Measurements from ENCODE around the gene WDR74.

DNA sequence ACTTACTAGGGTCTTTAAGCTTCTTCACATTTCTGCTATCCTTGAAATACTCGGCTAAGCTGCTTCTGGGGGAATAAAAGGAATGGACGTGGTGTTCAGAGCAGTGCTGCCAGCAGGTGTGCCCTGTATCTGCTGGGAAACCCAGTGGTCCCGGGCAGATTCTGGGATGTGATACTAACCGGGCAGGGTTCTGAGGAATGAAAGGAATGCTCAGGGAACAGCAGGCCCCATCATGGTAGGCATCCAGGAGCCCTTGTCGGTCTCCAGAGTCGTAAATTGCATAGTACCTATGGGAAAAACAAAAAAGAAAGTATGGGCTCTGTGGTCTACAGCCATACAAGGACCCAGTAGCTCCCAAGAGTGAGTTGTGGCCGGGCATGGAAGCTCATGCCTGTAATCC, 43.1 kb downstream of the WDR74 start:
- TF ChIP-seq POLR2A (IDR thresholded peaks at IDR 0.05; ENCODE audit: low read depth) (no peak), EP300 (IDR thresholded peaks at IDR 0.05) (no peak)
- TF ChIP-seq, protein P1, sequence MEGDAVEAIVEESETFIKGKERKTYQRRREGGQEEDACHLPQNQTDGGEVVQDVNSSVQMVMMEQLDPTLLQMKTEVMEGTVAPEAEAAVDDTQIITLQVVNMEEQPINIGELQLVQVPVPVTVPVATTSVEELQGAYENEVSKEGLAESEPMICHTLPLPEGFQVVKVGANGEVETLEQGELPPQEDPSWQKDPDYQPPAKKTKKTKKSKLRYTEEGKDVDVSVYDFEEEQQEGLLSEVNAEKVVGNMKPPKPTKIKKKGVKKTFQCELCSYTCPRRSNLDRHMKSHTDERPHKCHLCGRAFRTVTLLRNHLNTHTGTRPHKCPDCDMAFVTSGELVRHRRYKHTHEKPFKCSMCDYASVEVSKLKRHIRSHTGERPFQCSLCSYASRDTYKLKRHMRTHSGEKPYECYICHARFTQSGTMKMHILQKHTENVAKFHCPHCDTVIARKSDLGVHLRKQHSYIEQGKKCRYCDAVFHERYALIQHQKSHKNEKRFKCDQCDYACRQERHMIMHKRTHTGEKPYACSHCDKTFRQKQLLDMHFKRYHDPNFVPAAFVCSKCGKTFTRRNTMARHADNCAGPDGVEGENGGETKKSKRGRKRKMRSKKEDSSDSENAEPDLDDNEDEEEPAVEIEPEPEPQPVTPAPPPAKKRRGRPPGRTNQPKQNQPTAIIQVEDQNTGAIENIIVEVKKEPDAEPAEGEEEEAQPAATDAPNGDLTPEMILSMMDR (IDR thresholded peaks at IDR 0.05), result no peak
